IMR-90 (cell line): ENCODE data around the gene CHN2. TPM values are rescaled to one million over a fixed set of nuclear protein-coding genes. Genes with fewer than 3 reads are reported as not detected.

Source experiments
- ATAC-seq: fragments of 200-7000 bp; cut with Tn5 transposase; 2 replicates; pipeline ENCODE4 v1.9.1; 2020; ENCODE audit warnings: low read depth, mild to moderate bottlenecking, moderate library complexity
- BruUV-seq: library from RNA; stranded (reverse); fragments of 400-500 nt; replicated peaks from 2 replicates; lab custom pipeline; 2021; lab: Mats Ljungman, UMichigan
- CTCF ChIA-PET: fragments of 300-600 bp; formaldehyde crosslinking; extraction: SDS; loops from one replicate; lab custom pipeline; 2021; ENCODE audit warnings: antibody characterized with exemption; lab: Yijun Ruan, JAX
- POLR2A ChIA-PET: fragments of 300-600 bp; sonication (Branson Sonifier 250); formaldehyde crosslinking; loops from one replicate; lab custom pipeline; 2022; ENCODE audit warnings: antibody characterized with exemption; ENCODE audit not compliant: unreplicated experiment; lab: Charles Lee
- DNase-seq: peaks from one replicate; pipeline ENCODE4 v3.0.0; 2013
- H2AFZ ChIP-seq: replicated peaks from 2 replicates; pipeline ENCODE3; 2013; ENCODE audit warnings: low read length, mild to moderate bottlenecking; ENCODE audit not compliant: poor library complexity
- H2AK5ac ChIP-seq: 2 replicates; pipeline ENCODE4 v1.6.1; 2013; ENCODE audit warnings: low read depth, low read length, inconsistent platforms
- H2AK9ac ChIP-seq: replicated peaks from 2 replicates; pipeline ENCODE3; 2013; ENCODE audit warnings: mild to moderate bottlenecking, low read depth, low read length, moderate library complexity; ENCODE audit not compliant: poor library complexity
- H2BK120ac ChIP-seq: 2 replicates; pipeline ENCODE4 v1.6.1; 2013; ENCODE audit warnings: low read depth, low read length, inconsistent platforms
- H2BK15ac ChIP-seq: 3 replicates; pipeline ENCODE4 v1.6.1; 2013; ENCODE audit warnings: low read depth, low read length, inconsistent platforms
- H2BK20ac ChIP-seq: 2 replicates; pipeline ENCODE4 v1.6.1; 2013; ENCODE audit warnings: low read depth, mild to moderate bottlenecking, inconsistent platforms, low read length, moderate library complexity
- H2BK5ac ChIP-seq: 2 replicates; pipeline ENCODE4 v1.6.1; 2013; ENCODE audit warnings: mild to moderate bottlenecking, low read depth, low read length, inconsistent platforms; ENCODE audit not compliant: poor library complexity, severe bottlenecking
- H3K14ac ChIP-seq: replicated peaks from 2 replicates; pipeline ENCODE4 v1.6.1; 2013; ENCODE audit warnings: low read depth, low read length, inconsistent platforms
- H3K18ac ChIP-seq: 2 replicates; pipeline ENCODE4 v1.6.1; 2013; ENCODE audit warnings: low read depth, low read length, control low read depth
- H3K23ac ChIP-seq: 2 replicates; pipeline ENCODE4 v1.6.1; 2013; ENCODE audit warnings: low read depth, low read length, inconsistent platforms
- H3K27ac ChIP-seq: 2 replicates; pipeline ENCODE4 v1.5.1; 2013; ENCODE audit warnings: mild to moderate bottlenecking, control low read depth, low read length; ENCODE audit not compliant: insufficient read depth
- H3K27me3 ChIP-seq: 2 replicates; pipeline ENCODE4 v1.6.1; 2013; ENCODE audit warnings: low read length; ENCODE audit not compliant: control insufficient read depth, insufficient read depth
- H3K36me3 ChIP-seq: 2 replicates; pipeline ENCODE4 v1.6.1; 2013; ENCODE audit warnings: low read length, mixed read lengths; ENCODE audit not compliant: control insufficient read depth, insufficient read depth
- H3K4ac ChIP-seq: 2 replicates; pipeline ENCODE4 v1.6.1; 2013; ENCODE audit warnings: low read depth, low read length, inconsistent platforms
- H3K4me1 ChIP-seq: 2 replicates; pipeline ENCODE4 v1.6.1; 2013; ENCODE audit warnings: low read length, mixed read lengths; ENCODE audit not compliant: control insufficient read depth, insufficient read depth
- H3K4me2 ChIP-seq: 2 replicates; pipeline ENCODE4 v1.6.1; 2013; ENCODE audit warnings: low read depth, mild to moderate bottlenecking, control low read depth, low read length, moderate library complexity
- H3K4me3 ChIP-seq: 2 replicates; pipeline ENCODE4 v1.5.1; 2013; ENCODE audit warnings: low read depth, mild to moderate bottlenecking, control low read depth, low read length, moderate library complexity; ENCODE audit not compliant: insufficient read depth
- H3K56ac ChIP-seq: 2 replicates; pipeline ENCODE4 v1.6.1; 2013; ENCODE audit warnings: low read length, inconsistent platforms; ENCODE audit not compliant: insufficient read depth; ENCODE audit errors: extremely low read depth
- H3K79me1 ChIP-seq, 2 experiments: 2 replicates each; pipeline ENCODE4 v1.6.1; 2013; ENCODE audit warnings: low read length in 2 of 2, inconsistent platforms in 1 of 2, low read depth in 1 of 2
- H3K9ac ChIP-seq: 2 replicates; pipeline ENCODE4 v1.6.1; 2013; ENCODE audit warnings: low read depth, low read length, control low read depth
- H3K9me1 ChIP-seq: 2 replicates; pipeline ENCODE4 v1.6.1; 2013; ENCODE audit warnings: low read length, inconsistent platforms; ENCODE audit not compliant: insufficient read depth
- H3K9me3 ChIP-seq: 2 replicates; pipeline ENCODE4 v1.6.1; 2013; ENCODE audit warnings: low read length; ENCODE audit not compliant: control insufficient read depth, insufficient read depth
- H4K20me1 ChIP-seq: 2 replicates; pipeline ENCODE4 v1.6.1; 2013; ENCODE audit warnings: low read length, inconsistent platforms; ENCODE audit not compliant: insufficient read depth
- H4K5ac ChIP-seq: 2 replicates; pipeline ENCODE4 v1.6.1; 2013; ENCODE audit warnings: mild to moderate bottlenecking, low read depth, low read length, control low read depth
- H4K8ac ChIP-seq, 2 experiments: 2 replicates each; pipeline ENCODE4 v1.6.1; 2013; ENCODE audit warnings: low read depth in 2 of 2, low read length in 2 of 2, control low read depth in 1 of 2, inconsistent platforms in 1 of 2
- H4K91ac ChIP-seq: 2 replicates; pipeline ENCODE4 v1.6.1; 2013; ENCODE audit warnings: low read depth, low read length, inconsistent platforms; ENCODE audit not compliant: insufficient read depth
- RFX5 ChIP-seq: IDR thresholded peaks from 2 replicates; pipeline ENCODE4 v1.8.0; 2012; ENCODE audit warnings: low read depth, mild to moderate bottlenecking, low read length, moderate library complexity
- WGBS, 2 experiments: methylation state at CpG; one replicate each; pipeline versions ENCODE4 v1.1.5 to v1.1.7; 2013; ENCODE audit warnings: missing lambda C conversion rate in 2 of 2; ENCODE audit not compliant: insufficient read length in 1 of 2; ENCODE audit errors: extremely low coverage in 2 of 2; 5-methylcytosine and 5-hydroxymethylcytosine counted together
- dilution Hi-C: fragments of 300-500 bp; cut with HindIII; formaldehyde crosslinking; loops from one replicate; pipeline ENCODE4 v1.14.3; 2018; ENCODE audit warnings: low sequenced_read_pairs; ENCODE audit not compliant: unreplicated experiment
- in situ Hi-C: fragments of 300-500 bp; cut with MboI; formaldehyde crosslinking; loops from 3 replicates; pipeline ENCODE4 v1.14.3; 2019; ENCODE audit warnings: low sequenced_read_pairs, inconsistent platforms, mixed read lengths
- intact Hi-C: fragments of 100-400 bp; cut with micrococcal nuclease; formaldehyde crosslinking; loops from 2 replicates; pipeline ENCODE4 v1.10.0; 2022
- polyA plus RNA-seq, 3 experiments: library from polyadenylated mRNA; depleted of rRNA; stranded (reverse); fragments of >200 nt; gene quantifications; 2 replicates each; pipeline ENCODE4 v1.2.3, GENCODE V29; 2012; ENCODE audit warnings: low replicate concordance in 1 of 3
- total RNA-seq: library from RNA; depleted of rRNA; stranded (reverse); fragments of >200 nt; gene quantifications from 2 replicates; pipeline ENCODE4 v1.2.3, GENCODE V29; 2012

The CHN2 gene
- total and polyA plus RNA-seq, 2 of the 4 experiments (the other 2 are of a cell fraction): not detected

DNA sequence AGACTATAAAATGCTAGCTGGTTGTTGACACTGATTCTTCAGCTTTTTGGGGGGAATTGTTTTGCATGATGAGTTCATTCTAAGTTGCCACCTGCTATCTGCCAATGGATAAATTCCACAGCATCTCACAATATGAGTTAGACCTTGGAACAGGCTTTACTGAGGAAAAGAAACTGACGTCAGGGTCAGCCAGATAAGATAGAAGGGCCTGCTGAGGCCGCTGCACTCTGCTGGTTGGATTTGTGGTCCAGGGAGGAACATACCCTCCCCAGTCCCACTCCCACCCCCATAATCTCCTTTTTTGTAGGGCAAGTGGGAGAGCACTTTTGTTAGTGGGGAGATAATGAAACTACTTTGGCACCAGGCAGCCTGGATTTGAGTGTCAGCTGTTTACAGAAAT lies 258.4 kb downstream of the CHN2 start:
- H4K5ac ChIP-seq: no peak overlapping the region
- no peak overlapping the region for H2BK5ac ChIP-seq
- no peak overlapping the region for H3K4ac ChIP-seq
- H3K4me3 ChIP-seq: no peak overlapping the region
- no peaks in the 10 kb centered on the region for H3K27me3 ChIP-seq
- CTCF ChIA-PET: no interaction called here
- H3K14ac ChIP-seq: no peak overlapping the region
- no peaks in the 10 kb centered on the region for H4K20me1 ChIP-seq
- no peak overlapping the region for H2BK20ac ChIP-seq
- H2AK5ac ChIP-seq: no peak overlapping the region
- H3K4me2 ChIP-seq: no peak overlapping the region
- no peaks in the 10 kb centered on the region for H3K9me1 ChIP-seq
- H3K9ac ChIP-seq: no peak overlapping the region
- H2AFZ ChIP-seq: no peak overlapping the region
- H4K91ac ChIP-seq: no peak overlapping the region
- DNase-seq: no peak
- no peak for ATAC-seq
- WGBS, 2 experiments: no CpG with 5 or more reads among the region's 2 CpGs
- no peak overlapping the region for H3K56ac ChIP-seq
- TF ChIP-seq RFX5: no peak
- BruUV-seq: no TSS peak
- H2AK9ac ChIP-seq: no peak overlapping the region
- in situ Hi-C loops (no loop called here), intact Hi-C loops (no loop called here), dilution Hi-C loops (no loop called here)
- H3K27ac ChIP-seq: no peak overlapping the region
- no peak overlapping the region for H4K8ac ChIP-seq
- no peak overlapping the region for H3K23ac ChIP-seq
- no peaks in the 10 kb centered on the region for H3K4me1 ChIP-seq
- H3K18ac ChIP-seq: no peak overlapping the region
- H2BK15ac ChIP-seq: no peak overlapping the region
- no peaks in the 10 kb centered on the region for H3K79me1 ChIP-seq
- POLR2A ChIA-PET: no interaction called here
- no peaks in the 10 kb centered on the region for H3K36me3 ChIP-seq
- no peak overlapping the region for H2BK120ac ChIP-seq
- no peaks in the 10 kb centered on the region for H3K9me3 ChIP-seq
